IMR-90 (cell line): ENCODE measurements around the gene PCED1B. TPM values are rescaled to one million over a fixed set of nuclear protein-coding genes. Genes with fewer than 3 reads are reported as not detected.

ENCODE experiments used
- ATAC-seq: fragments of 200-7000 bp; cut with Tn5 transposase; 2 replicates; pipeline ENCODE4 v1.9.1; 2020; ENCODE audit warnings: low read depth, mild to moderate bottlenecking, moderate library complexity
- BruUV-seq: library from RNA; stranded (reverse); fragments of 400-500 nt; replicated peaks from 2 replicates; lab custom pipeline; 2021; lab: Mats Ljungman, UMichigan
- CTCF ChIA-PET: fragments of 300-600 bp; formaldehyde crosslinking; extraction: SDS; loops from one replicate; lab custom pipeline; 2021; ENCODE audit warnings: antibody characterized with exemption; lab: Yijun Ruan, JAX
- POLR2A ChIA-PET: fragments of 300-600 bp; sonication (Branson Sonifier 250); formaldehyde crosslinking; loops from one replicate; lab custom pipeline; 2022; ENCODE audit warnings: antibody characterized with exemption; ENCODE audit not compliant: unreplicated experiment; lab: Charles Lee
- DNase-seq: peaks from one replicate; pipeline ENCODE4 v3.0.0; 2013
- H2AFZ ChIP-seq: replicated peaks from 2 replicates; pipeline ENCODE3; 2013; ENCODE audit warnings: low read length, mild to moderate bottlenecking; ENCODE audit not compliant: poor library complexity
- H2AK5ac ChIP-seq: 2 replicates; pipeline ENCODE4 v1.6.1; 2013; ENCODE audit warnings: low read depth, low read length, inconsistent platforms
- H2AK9ac ChIP-seq: replicated peaks from 2 replicates; pipeline ENCODE3; 2013; ENCODE audit warnings: mild to moderate bottlenecking, low read depth, low read length, moderate library complexity; ENCODE audit not compliant: poor library complexity
- H2BK120ac ChIP-seq: 2 replicates; pipeline ENCODE4 v1.6.1; 2013; ENCODE audit warnings: low read depth, low read length, inconsistent platforms
- H2BK15ac ChIP-seq: 3 replicates; pipeline ENCODE4 v1.6.1; 2013; ENCODE audit warnings: low read depth, low read length, inconsistent platforms
- H2BK20ac ChIP-seq: 2 replicates; pipeline ENCODE4 v1.6.1; 2013; ENCODE audit warnings: low read depth, mild to moderate bottlenecking, inconsistent platforms, low read length, moderate library complexity
- H2BK5ac ChIP-seq: 2 replicates; pipeline ENCODE4 v1.6.1; 2013; ENCODE audit warnings: mild to moderate bottlenecking, low read depth, low read length, inconsistent platforms; ENCODE audit not compliant: poor library complexity, severe bottlenecking
- H3K14ac ChIP-seq: replicated peaks from 2 replicates; pipeline ENCODE4 v1.6.1; 2013; ENCODE audit warnings: low read depth, low read length, inconsistent platforms
- H3K18ac ChIP-seq: 2 replicates; pipeline ENCODE4 v1.6.1; 2013; ENCODE audit warnings: low read depth, low read length, control low read depth
- H3K23ac ChIP-seq: 2 replicates; pipeline ENCODE4 v1.6.1; 2013; ENCODE audit warnings: low read depth, low read length, inconsistent platforms
- H3K27ac ChIP-seq: 2 replicates; pipeline ENCODE4 v1.5.1; 2013; ENCODE audit warnings: mild to moderate bottlenecking, control low read depth, low read length; ENCODE audit not compliant: insufficient read depth
- H3K27me3 ChIP-seq: 2 replicates; pipeline ENCODE4 v1.6.1; 2013; ENCODE audit warnings: low read length; ENCODE audit not compliant: control insufficient read depth, insufficient read depth
- H3K36me3 ChIP-seq: 2 replicates; pipeline ENCODE4 v1.6.1; 2013; ENCODE audit warnings: low read length, mixed read lengths; ENCODE audit not compliant: control insufficient read depth, insufficient read depth
- H3K4ac ChIP-seq: 2 replicates; pipeline ENCODE4 v1.6.1; 2013; ENCODE audit warnings: low read depth, low read length, inconsistent platforms
- H3K4me1 ChIP-seq: 2 replicates; pipeline ENCODE4 v1.6.1; 2013; ENCODE audit warnings: low read length, mixed read lengths; ENCODE audit not compliant: control insufficient read depth, insufficient read depth
- H3K4me2 ChIP-seq: 2 replicates; pipeline ENCODE4 v1.6.1; 2013; ENCODE audit warnings: low read depth, mild to moderate bottlenecking, control low read depth, low read length, moderate library complexity
- H3K4me3 ChIP-seq: 2 replicates; pipeline ENCODE4 v1.5.1; 2013; ENCODE audit warnings: low read depth, mild to moderate bottlenecking, control low read depth, low read length, moderate library complexity; ENCODE audit not compliant: insufficient read depth
- H3K56ac ChIP-seq: 2 replicates; pipeline ENCODE4 v1.6.1; 2013; ENCODE audit warnings: low read length, inconsistent platforms; ENCODE audit not compliant: insufficient read depth; ENCODE audit errors: extremely low read depth
- H3K79me1 ChIP-seq, 2 experiments: 2 replicates each; pipeline ENCODE4 v1.6.1; 2013; ENCODE audit warnings: low read length in 2 of 2, inconsistent platforms in 1 of 2, low read depth in 1 of 2
- H3K9ac ChIP-seq: 2 replicates; pipeline ENCODE4 v1.6.1; 2013; ENCODE audit warnings: low read depth, low read length, control low read depth
- H3K9me1 ChIP-seq: 2 replicates; pipeline ENCODE4 v1.6.1; 2013; ENCODE audit warnings: low read length, inconsistent platforms; ENCODE audit not compliant: insufficient read depth
- H3K9me3 ChIP-seq: 2 replicates; pipeline ENCODE4 v1.6.1; 2013; ENCODE audit warnings: low read length; ENCODE audit not compliant: control insufficient read depth, insufficient read depth
- H4K20me1 ChIP-seq: 2 replicates; pipeline ENCODE4 v1.6.1; 2013; ENCODE audit warnings: low read length, inconsistent platforms; ENCODE audit not compliant: insufficient read depth
- H4K5ac ChIP-seq: 2 replicates; pipeline ENCODE4 v1.6.1; 2013; ENCODE audit warnings: mild to moderate bottlenecking, low read depth, low read length, control low read depth
- H4K8ac ChIP-seq, 2 experiments: 2 replicates each; pipeline ENCODE4 v1.6.1; 2013; ENCODE audit warnings: low read depth in 2 of 2, low read length in 2 of 2, control low read depth in 1 of 2, inconsistent platforms in 1 of 2
- H4K91ac ChIP-seq: 2 replicates; pipeline ENCODE4 v1.6.1; 2013; ENCODE audit warnings: low read depth, low read length, inconsistent platforms; ENCODE audit not compliant: insufficient read depth
- BHLHE40 ChIP-seq: fragments of 150-350 bp; IDR thresholded peaks from 2 replicates; pipeline ENCODE4 v1.6.1; 2016; ENCODE audit warnings: mild to moderate bottlenecking, low read depth, low read length
- CEBPB ChIP-seq: IDR thresholded peaks from 2 replicates; pipeline ENCODE4 v1.6.1; 2012; ENCODE audit warnings: low read depth, low read length, improper control_type of control experiment
- CHD1 ChIP-seq: IDR thresholded peaks from 2 replicates; pipeline ENCODE4 v1.6.1; 2012; ENCODE audit warnings: low read depth, low read length, improper control_type of control experiment
- FOS ChIP-seq: fragments of 150-350 bp; IDR thresholded peaks from 2 replicates; pipeline ENCODE4 v1.6.1; 2016; ENCODE audit warnings: low read depth, low read length
- MAFK ChIP-seq: IDR thresholded peaks from 2 replicates; pipeline ENCODE4 v1.6.1; 2012; ENCODE audit warnings: low read depth, low read length, improper control_type of control experiment
- MAZ ChIP-seq: IDR thresholded peaks from 2 replicates; pipeline ENCODE4 v1.6.1; 2012; ENCODE audit warnings: low read depth, mild to moderate bottlenecking, low read length, improper control_type of control experiment, moderate library complexity, borderline replicate concordance
- MXI1 ChIP-seq: IDR thresholded peaks from 2 replicates; pipeline ENCODE4 v1.6.1; 2012; ENCODE audit warnings: low read depth, mild to moderate bottlenecking, low read length, moderate library complexity, borderline replicate concordance
- NFE2L2 ChIP-seq: fragments of 150-350 bp; IDR thresholded peaks from 2 replicates; pipeline ENCODE4 v1.6.1; 2016; ENCODE audit warnings: low read depth, mild to moderate bottlenecking, low read length
- POLR2A ChIP-seq: IDR thresholded peaks from 2 replicates; pipeline ENCODE4 v1.6.1; 2012; ENCODE audit warnings: mild to moderate bottlenecking, low read depth, low read length
- RAD21 ChIP-seq: IDR thresholded peaks from 2 replicates; pipeline ENCODE4 v1.6.1; 2012; ENCODE audit warnings: low read length, improper control_type of control experiment
- RCOR1 ChIP-seq: IDR thresholded peaks from 2 replicates; pipeline ENCODE4 v1.6.1; 2012; ENCODE audit warnings: mild to moderate bottlenecking, low read length, improper control_type of control experiment; ENCODE audit not compliant: insufficient replicate concordance
- RFX5 ChIP-seq: IDR thresholded peaks from 2 replicates; pipeline ENCODE4 v1.8.0; 2012; ENCODE audit warnings: low read depth, mild to moderate bottlenecking, low read length, moderate library complexity
- SMC3 ChIP-seq: fragments of 150-350 bp; IDR thresholded peaks from 2 replicates; pipeline ENCODE4 v1.6.1; 2016; ENCODE audit warnings: low read depth, mild to moderate bottlenecking, antibody characterized with exemption, low read length, moderate library complexity
- WGBS, 2 experiments: methylation state at CpG; one replicate each; pipeline versions ENCODE4 v1.1.5 to v1.1.7; 2013; ENCODE audit warnings: missing lambda C conversion rate in 2 of 2; ENCODE audit not compliant: insufficient read length in 1 of 2; ENCODE audit errors: extremely low coverage in 2 of 2; 5-methylcytosine and 5-hydroxymethylcytosine counted together
- dilution Hi-C: fragments of 300-500 bp; cut with HindIII; formaldehyde crosslinking; loops from one replicate; pipeline ENCODE4 v1.14.3; 2018; ENCODE audit warnings: low sequenced_read_pairs; ENCODE audit not compliant: unreplicated experiment
- in situ Hi-C: fragments of 300-500 bp; cut with MboI; formaldehyde crosslinking; loops from 3 replicates; pipeline ENCODE4 v1.14.3; 2019; ENCODE audit warnings: low sequenced_read_pairs, inconsistent platforms, mixed read lengths
- intact Hi-C: fragments of 100-400 bp; cut with micrococcal nuclease; formaldehyde crosslinking; loops from 2 replicates; pipeline ENCODE4 v1.10.0; 2022
- polyA plus RNA-seq, 3 experiments: library from polyadenylated mRNA; depleted of rRNA; stranded (reverse); fragments of >200 nt; gene quantifications; 2 replicates each; pipeline ENCODE4 v1.2.3, GENCODE V29; 2012; ENCODE audit warnings: low replicate concordance in 1 of 3
- total RNA-seq: library from RNA; depleted of rRNA; stranded (reverse); fragments of >200 nt; gene quantifications from 2 replicates; pipeline ENCODE4 v1.2.3, GENCODE V29; 2012
- TF ChIP-seq, protein P1 (sequence below): conservative IDR thresholded peaks from 2 replicates; pipeline ENCODE4 v1.5.1; 2012; ENCODE audit warnings: mild to moderate bottlenecking, low read depth, low read length, improper control_type of control experiment
- TF ChIP-seq, protein P2 (sequence below): fragments of 150-350 bp; IDR thresholded peaks from 2 replicates; pipeline ENCODE4 v1.6.1; 2016; ENCODE audit warnings: low read depth, mild to moderate bottlenecking, low read length, moderate library complexity, borderline replicate concordance
- TF ChIP-seq, protein P3 (sequence below): fragments of 150-350 bp; IDR thresholded peaks from 2 replicates; pipeline ENCODE4 v1.6.1; 2017; ENCODE audit warnings: mild to moderate bottlenecking, antibody characterized with exemption, low read length, low read depth

PCED1B gene
- total and polyA plus RNA-seq, 2 of the 4 experiments (the other 2 are of a cell fraction): 0.36 to 2.6 TPM

DNA sequence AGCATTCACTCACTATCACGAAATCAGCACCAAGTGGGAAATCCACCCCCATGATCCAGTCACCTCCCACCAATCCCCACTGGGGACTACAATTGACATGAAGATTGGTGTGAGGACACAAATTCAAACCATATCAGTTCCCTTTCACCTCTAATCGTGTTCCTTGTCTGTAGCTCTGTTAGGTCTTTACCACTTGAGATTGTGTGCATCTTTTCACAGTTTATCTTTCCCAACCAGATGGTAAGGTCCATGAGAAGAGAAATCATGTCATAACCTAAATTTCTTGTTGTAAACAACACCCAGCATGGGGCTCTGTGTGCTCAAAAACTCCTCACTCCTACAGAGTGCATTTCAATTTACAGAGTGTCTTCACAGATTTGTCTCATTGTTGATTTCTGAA is 27.1 kb upstream of the PCED1B start:
- no peak overlapping the region for H3K4me2 ChIP-seq
- no peak overlapping the region for H2BK15ac ChIP-seq
- POLR2A ChIA-PET: no interaction called here
- H2BK5ac ChIP-seq: no peak overlapping the region
- TF ChIP-seq, protein P1, sequence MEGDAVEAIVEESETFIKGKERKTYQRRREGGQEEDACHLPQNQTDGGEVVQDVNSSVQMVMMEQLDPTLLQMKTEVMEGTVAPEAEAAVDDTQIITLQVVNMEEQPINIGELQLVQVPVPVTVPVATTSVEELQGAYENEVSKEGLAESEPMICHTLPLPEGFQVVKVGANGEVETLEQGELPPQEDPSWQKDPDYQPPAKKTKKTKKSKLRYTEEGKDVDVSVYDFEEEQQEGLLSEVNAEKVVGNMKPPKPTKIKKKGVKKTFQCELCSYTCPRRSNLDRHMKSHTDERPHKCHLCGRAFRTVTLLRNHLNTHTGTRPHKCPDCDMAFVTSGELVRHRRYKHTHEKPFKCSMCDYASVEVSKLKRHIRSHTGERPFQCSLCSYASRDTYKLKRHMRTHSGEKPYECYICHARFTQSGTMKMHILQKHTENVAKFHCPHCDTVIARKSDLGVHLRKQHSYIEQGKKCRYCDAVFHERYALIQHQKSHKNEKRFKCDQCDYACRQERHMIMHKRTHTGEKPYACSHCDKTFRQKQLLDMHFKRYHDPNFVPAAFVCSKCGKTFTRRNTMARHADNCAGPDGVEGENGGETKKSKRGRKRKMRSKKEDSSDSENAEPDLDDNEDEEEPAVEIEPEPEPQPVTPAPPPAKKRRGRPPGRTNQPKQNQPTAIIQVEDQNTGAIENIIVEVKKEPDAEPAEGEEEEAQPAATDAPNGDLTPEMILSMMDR: no peak
- TF ChIP-seq MAZ: no peak
- TF ChIP-seq SMC3: no peak
- TF ChIP-seq MXI1: no peak
- TF ChIP-seq, protein P2, sequence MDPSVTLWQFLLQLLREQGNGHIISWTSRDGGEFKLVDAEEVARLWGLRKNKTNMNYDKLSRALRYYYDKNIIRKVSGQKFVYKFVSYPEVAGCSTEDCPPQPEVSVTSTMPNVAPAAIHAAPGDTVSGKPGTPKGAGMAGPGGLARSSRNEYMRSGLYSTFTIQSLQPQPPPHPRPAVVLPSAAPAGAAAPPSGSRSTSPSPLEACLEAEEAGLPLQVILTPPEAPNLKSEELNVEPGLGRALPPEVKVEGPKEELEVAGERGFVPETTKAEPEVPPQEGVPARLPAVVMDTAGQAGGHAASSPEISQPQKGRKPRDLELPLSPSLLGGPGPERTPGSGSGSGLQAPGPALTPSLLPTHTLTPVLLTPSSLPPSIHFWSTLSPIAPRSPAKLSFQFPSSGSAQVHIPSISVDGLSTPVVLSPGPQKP: no peak
- TF ChIP-seq, protein P3, sequence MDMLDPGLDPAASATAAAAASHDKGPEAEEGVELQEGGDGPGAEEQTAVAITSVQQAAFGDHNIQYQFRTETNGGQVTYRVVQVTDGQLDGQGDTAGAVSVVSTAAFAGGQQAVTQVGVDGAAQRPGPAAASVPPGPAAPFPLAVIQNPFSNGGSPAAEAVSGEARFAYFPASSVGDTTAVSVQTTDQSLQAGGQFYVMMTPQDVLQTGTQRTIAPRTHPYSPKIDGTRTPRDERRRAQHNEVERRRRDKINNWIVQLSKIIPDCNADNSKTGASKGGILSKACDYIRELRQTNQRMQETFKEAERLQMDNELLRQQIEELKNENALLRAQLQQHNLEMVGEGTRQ: no peak
- TF ChIP-seq RFX5: no peak
- TF ChIP-seq RCOR1: no peak
- TF ChIP-seq NFE2L2: no peak
- TF ChIP-seq FOS: no peak
- no peak for TF ChIP-seq POLR2A
- TF ChIP-seq CEBPB: no peak
- TF ChIP-seq BHLHE40: no peak
- no peak for TF ChIP-seq RAD21
- no peak for TF ChIP-seq CHD1
- no peak for TF ChIP-seq MAFK
- H3K79me1 ChIP-seq: no peaks in the 10 kb centered on the region
- H2BK20ac ChIP-seq: no peak overlapping the region
- intact Hi-C loops: no loop called here
- H3K27ac ChIP-seq: no peak overlapping the region
- H3K4me1 ChIP-seq: no peaks in the 10 kb centered on the region
- H3K4me3 ChIP-seq: no peak overlapping the region
- no peak overlapping the region for H3K14ac ChIP-seq
- no TSS peak for BruUV-seq
- no peak overlapping the region for H2AK9ac ChIP-seq
- ATAC-seq (no peak), DNase-seq (no peak)
- no peaks in the 10 kb centered on the region for H3K36me3 ChIP-seq
- H4K8ac ChIP-seq: no peak overlapping the region
- H2AFZ ChIP-seq: no peak overlapping the region
- no peak overlapping the region for H3K56ac ChIP-seq
- no peak overlapping the region for H2BK120ac ChIP-seq
- no peaks in the 10 kb centered on the region for H4K20me1 ChIP-seq
- in situ Hi-C loops: no loop called here
- no peaks in the 10 kb centered on the region for H3K27me3 ChIP-seq
- WGBS, 2 experiments: no CpG with 5 or more reads among the region's 2 CpGs
- H3K23ac ChIP-seq: no peak overlapping the region
- H3K18ac ChIP-seq: no peak overlapping the region
- H3K4ac ChIP-seq: no peak overlapping the region
- H4K91ac ChIP-seq: no peak overlapping the region
- peaks cover 14% of the 10 kb centered on the region for H3K9me3 ChIP-seq
- H4K5ac ChIP-seq: no peak overlapping the region
- dilution Hi-C loops: no loop called here
- no peak overlapping the region for H2AK5ac ChIP-seq
- CTCF ChIA-PET: interaction anchor here (0.9 to 1.6 kb wide), 2 partner anchors 19 kb away, joined by 3 read pairs; no protein-coding TSS in a partner anchor
- no peaks in the 10 kb centered on the region for H3K9me1 ChIP-seq
- no peak overlapping the region for H3K9ac ChIP-seq
